Daoy (cell line): ENCODE measurements around the gene FAM118B. TPM values are rescaled to one million over a fixed set of nuclear protein-coding genes. Genes with fewer than 3 reads are reported as not detected.

Experiments
- DNase-seq: peaks from one replicate; pipeline ENCODE4 v3.0.0-alpha.2; 2015; ENCODE audit warnings: low read depth
- total RNA-seq: library from RNA; depleted of rRNA; stranded (reverse); fragments of >200 nt; shearing (Covaris generic); gene quantifications from 2 replicates; pipeline ENCODE4 v1.2.3, GENCODE V29; 2014; rRNA removed

Gene FAM118B
- total RNA-seq, result 29.4 and 31.6 TPM in 2 replicates

DNA sequence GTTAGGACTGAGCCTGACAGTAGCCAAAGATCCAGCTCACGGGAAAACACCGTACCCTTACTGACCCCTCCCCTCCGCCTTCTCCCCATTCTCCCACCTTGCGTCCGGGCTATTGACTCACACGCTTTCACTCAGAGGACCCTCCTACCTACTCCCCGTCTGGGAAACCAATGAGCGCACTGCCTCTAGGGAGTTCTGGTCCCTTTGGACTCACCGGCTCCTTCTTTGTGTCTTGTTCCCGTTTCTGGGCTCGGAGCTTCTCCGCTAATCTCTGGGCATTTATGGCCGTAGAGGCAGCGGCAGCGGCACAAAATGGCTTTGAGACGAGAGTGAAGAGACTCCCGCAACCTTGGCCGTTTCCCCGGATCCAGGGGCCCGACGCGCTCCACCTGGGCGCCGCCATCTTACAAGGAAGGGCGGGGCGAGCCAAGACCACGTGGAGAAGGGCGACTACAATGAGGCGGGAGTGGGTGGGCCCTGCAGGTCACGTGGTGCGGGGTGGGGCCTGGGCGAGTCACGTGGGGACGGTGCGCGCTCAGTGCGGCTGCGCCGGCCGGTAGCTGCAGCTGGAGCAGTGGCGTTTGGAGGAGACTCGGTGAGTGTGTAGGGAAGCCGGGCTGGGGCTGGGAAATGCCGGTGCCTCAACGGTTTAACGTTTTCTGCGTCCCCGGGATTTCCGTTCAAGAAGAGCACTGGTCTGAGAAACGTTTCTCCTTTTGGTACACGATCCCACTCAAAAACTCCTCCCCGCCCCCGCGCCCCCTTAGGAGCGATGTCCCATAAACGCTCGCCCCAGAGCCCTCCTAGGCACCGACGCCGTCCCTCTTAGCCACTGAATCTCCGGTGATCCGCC lies at the start of gene FAM118B, which contains the start of gene RPUSD4:
FAM118B (plus strand) TSS at position 547 of the 853 bp plus-strand sequence. CDS start 23,220 bp downstream, outside the sequence.
RPUSD4 (minus strand) TSS at position 415 of the 853 bp plus-strand sequence; CDS start at position 403, 12 bp downstream.
- DNase-seq, result peak; percentile 99

DNA sequence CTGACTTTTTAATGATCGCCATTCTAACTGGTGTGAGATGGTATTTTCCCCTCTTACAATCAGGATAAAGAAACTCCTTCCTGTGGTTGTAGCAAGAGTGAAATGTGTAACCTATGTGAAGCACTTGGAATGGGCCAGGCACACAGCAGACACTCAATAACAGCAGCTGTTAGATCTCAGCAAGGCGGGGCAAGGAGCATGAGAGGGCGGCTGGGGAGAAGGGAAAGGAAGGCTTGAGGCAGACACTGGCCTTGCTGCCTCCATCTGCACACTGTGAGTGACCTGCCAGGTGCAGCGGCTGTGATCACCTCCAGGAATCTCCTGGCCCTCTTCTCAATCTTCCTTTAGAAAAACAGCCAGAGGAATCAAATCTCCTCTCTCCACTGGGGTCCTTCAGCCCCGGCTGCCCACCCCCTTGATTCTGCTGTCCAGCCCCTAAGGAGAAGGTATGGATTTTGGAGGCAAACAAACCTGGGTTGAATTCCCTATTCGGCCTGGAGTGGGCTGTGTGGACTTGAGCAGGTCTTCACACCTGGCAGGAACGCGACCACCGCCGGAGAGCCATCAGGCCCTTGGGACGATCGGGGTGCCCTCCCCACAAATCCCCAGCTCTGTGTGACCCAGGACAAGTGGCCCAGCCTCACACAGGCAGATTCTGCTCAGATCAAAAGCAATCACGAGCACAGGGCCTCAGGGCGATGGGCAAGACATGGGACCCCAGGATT lies 49.1 kb upstream of the FAM118B start:
- DNase-seq, result no peak

DNA sequence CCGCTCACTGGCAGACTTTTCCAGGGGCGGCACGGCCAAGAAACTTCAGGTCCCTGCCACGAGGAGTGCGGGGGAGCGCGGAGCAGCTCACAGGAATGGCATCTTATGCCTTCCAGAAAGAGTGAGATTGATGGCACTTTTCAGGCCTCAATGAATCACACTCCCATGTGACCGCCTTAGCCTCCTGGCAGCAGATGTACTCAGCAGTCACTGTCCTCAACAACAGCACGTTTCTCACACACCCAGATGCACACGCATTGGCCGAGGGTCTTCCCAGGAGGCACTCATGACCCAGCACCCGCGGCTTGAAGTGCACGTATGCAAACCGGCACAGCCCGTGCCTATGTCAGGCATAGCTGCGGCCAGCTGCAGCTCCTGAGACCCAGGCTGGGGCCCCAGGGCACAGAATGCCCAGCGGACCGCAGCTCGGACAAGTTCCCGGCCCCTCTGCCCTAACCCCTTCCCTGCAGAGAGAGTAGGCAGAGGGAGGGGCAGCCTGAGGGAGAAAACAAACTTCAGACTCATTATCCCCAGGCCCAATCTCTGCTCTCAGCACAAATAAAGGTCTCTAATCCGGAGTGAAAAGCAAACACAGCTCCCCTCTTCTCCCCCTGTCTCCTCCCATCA lies 48.4 kb upstream of the FAM118B start:
- peak; percentile 93 for DNase-seq

DNA sequence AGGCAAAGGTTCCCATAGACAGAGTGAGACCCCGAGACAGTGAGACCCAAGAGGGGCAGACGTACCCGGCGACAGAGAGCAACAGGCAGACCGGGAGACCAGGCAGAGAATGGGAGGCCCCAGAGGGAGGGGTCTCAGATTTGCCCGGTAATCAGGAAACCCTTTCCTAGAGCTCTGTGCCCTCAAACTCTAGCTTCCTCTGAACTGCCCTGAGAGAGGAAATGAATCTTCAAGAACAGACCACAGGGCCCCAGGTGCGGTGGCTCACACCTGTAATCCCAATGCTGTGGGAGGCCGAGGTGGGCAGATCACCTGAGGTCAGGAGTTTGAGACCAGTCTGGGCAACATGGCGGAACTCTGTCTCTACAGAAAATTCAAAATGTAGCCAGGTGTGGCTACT lies 47.8 kb upstream of the FAM118B start:
- DNase-seq, result no peak

DNA sequence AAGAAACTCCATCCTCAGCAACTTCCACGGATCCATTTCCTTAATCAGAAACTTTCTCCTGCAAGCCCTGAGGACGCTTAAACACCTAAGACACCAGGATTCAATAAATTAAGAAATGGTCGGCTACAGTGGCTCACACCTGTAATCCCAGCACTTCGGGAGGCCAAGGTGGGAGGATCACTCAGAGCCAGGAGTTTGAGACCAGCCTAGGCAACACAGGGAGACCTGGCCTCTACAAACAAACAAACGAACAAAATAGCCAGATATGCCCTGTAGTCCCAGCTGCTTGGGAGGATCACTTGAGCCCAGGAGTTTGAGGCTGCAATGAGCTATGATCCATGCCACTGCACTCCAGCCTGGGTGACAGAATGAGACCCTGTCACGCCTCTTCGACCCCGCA lies 46.8 kb upstream of the FAM118B start:
- no peak for DNase-seq

DNA sequence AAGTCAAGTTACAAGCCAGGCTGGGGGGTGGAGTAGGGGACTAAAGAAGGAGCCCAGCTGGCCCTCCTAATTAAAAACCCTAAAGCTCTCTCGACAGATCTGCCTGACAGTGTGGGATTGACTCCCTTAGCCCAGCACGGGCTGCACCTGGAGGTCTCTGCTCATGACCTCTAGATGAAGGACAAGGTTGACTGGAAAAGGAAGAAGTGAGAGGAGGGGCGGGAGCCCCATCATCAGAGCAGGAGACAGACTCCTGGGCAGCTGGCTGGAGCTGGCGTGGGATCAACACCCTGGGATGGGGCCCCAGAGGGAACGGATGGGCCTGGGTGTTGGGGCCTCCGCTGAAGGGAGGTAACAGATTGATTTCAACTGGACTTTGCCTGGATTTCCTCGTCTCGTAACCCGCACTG lies 46.3 kb upstream of the FAM118B start:
- no peak for DNase-seq

DNA sequence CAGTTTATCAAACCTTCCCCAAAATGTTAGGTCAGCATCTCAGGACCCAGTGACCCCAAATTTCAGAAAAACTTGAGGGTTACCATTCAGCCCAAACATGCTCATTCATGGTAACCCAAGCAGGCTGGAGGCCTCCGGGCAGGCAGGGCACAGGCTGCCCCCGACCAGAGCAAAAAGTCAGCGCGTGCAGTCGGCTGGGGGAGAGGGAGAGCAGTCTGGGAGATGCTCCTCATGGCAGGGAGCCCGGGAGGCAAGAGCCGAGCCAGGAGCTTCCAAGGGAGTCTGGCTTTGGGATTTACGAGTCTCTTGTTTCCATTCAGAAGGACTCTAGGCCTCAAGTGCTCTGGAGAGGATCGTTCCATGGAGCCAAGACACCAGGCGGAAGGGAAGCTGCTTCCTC lies 45.8 kb upstream of the FAM118B start:
- DNase-seq, result no peak

DNA sequence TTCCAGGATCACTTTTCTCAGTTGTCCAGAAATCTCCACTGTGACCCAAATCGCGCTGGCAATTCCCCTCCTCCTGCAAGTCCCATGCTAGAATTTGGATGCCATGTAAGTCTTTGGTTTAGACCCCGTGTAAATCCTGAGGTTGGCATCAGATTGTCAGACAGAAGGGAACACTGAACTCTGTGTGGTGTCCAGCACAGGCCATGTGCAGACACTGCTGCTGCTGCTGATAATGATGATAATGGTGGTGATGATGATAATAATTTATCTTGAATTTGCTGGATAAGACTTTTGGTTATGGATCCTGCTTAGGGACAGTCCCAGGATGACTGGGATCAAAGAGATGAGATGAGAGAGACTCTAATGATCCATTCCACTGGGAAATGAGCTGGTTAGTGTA lies 45.2 kb upstream of the FAM118B start:
- no peak for DNase-seq

DNA sequence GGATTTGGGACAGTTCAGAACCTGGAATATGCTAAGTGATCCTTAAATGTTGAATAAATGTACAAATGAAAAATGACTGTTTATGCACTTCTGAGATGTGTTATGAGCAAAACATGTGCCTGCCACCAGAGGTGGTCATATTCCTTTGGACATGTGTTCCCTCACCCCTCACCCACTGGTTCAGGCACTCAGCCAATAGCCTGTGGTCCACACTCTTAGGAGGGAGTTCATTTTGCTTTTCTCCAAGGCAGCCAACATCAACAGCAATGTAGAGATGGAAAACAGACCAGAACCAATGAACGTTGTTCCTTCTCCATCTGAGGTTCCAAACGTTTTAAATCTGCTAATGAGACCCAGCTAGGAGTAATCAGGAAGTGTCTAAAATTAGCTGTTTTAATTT lies 44.1 kb upstream of the FAM118B start:
- DNase-seq, result peak; percentile 26

DNA sequence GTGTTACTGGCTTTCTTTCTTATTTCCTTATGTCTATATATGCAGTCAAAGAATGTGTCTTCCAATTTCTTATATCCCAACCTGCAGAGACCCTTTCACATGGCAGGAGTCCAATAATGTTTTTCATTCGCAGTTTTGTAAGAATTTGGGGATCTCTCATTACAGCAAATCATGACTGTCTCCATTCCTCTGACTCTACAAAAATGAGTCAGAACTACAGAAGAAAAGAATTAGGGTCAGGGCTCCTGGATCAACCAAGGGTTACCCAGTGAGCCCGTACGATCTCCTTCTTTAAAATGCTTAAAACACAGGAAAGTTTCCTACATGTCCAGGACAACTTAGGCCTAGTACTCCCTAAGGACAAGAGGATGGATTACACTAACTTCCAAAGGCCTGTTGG lies 42.3 kb upstream of the FAM118B start:
- no peak for DNase-seq

DNA sequence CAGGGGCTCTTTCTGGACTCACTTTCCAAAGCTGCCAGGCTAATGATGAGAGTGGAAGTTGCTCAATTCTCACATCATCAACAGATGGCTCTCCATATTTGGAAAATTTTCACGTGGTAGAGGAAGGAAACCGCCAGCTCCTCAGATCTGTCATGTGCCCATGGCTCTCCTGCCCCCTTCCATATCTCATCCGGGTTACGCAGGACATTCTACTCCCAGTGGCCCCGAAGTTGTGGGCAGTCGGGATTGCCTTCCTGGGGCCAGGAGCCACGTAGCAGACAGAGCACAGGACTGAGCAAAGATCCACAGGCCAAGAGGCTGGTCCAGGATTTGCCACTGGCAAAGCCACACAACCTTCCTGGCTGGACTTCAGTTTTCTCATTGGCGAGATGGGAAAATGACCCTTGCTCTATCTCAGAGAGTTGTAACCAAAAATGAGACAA lies 39.0 kb upstream of the FAM118B start:
- no peak for DNase-seq

DNA sequence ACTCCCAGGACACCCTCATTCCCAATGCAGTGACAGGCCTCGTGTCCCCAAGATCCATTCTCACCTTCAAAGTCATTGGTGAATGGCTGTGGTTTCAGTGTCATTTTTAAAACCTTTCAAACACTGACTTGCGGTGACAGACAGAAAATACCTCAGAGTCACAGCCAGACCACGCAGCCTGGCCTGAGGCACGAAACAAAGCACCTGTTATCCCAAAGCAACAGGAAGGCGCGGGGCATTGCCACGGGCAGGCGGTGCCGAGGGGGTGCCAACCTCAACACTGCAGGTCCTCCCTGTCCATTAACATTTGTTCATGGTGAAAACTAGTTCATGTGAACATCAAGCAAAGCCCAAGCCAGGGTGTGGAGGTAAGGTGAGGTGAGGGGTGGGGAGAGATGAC lies 38.3 kb upstream of the FAM118B start:
- no peak for DNase-seq

DNA sequence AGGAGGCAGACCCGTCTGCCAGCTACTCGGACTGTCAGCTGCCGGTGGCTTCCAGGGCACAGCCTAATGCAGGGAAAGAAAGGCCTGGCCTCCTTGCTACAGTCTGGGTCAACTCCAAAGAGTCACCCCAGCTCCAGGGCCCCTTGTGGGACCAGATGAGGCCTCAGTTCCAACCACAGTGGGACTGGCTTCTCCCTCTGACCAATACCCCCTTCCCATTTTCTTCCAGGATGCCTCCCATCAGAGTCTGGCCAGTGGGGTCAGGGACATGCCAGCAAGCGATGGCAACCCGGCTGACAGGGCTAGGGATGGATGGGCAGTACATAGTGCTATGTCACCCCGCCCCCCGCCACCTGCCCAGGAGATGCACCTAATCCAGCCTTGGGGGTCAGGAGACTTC lies 36.8 kb upstream of the FAM118B start:
- DNase-seq, result no peak

DNA sequence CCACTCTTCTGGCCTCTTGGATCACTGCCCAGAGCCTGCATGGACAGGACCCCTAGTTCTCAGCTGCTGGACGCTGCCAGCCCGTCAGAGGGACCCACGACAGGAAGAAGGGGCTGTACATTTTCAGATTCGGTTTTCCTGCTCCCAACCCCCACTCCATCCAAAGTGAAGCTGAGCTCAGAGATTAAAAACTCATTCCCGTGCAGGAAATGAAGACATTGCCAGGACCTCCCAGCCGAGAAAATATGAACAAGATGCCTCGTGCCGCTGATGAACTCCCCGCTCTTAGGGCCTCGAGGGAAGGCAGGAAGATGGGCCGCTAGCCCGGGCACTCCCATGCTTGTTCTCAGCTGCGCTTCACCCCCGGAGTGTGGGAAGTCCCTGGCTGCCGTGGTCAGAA lies 36.2 kb upstream of the FAM118B start:
- no peak for DNase-seq

DNA sequence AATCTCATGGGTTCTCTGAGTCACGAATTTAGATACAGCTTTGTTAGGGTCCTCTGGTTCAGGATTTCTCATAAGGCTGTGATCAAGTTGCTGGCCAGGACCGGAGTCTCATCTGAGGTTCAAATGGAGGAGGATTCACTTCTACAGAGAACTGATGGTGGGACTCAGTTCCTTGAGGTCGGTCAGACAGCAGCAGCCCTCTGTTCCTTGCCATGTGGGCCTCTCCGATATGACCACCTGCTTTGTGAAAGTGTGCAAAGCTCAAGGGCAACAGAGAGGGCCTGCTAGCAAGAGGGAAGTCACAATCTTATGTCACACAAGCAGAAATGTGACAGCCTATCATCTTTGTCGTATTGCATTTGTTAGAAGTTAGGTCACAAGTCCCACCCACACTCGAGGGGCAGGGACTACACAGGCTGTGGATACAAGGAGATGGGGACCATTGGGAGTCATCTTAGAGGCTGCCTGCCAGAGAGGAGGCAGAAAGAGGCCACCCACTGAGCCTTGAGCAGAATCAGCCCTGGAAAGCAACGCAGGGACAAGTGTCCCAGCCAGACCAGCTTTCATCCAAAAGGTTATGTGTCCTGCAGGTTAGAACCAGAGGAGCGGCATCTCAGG lies 34.6 kb upstream of the FAM118B start:
- DNase-seq, result no peak

DNA sequence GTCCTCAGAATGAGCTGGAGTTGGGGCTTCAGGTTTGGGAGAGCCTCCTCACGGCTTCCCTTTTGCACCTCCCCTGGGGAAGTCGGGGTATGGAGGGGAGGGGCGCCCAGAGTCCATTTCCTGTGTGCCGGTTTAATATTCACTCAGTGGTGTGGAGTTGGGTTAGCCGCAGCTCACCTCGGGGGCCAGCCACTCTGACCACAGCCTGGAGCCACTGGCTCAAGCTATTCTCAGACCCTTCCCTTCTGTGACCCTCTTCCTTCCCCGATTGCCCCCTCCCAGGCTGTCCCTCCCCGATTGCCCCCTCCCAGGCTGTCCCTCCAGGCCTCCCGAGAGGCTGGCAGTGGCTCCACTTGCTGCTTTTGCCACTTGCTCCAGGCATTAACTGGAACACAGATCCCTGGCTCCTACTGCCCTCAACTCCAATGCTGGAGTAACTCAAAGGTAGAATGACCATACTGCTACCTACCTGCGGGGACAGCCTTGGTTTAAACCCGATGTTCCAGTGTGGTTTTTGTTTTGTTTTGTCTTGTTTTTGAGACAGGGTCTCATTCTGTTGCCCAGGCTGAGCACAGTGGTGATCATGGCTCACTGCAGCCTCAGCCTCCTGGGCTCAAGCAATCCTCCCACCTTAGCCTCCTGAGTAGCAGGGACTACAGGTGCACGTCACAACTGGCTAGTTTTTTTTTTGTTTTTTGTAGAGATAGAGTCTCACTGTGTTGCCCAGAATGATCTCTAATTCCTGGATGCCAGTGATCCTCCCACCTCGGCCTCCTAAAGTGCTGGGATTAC lies 29.4 kb upstream of the FAM118B start:
- no peak for DNase-seq

DNA sequence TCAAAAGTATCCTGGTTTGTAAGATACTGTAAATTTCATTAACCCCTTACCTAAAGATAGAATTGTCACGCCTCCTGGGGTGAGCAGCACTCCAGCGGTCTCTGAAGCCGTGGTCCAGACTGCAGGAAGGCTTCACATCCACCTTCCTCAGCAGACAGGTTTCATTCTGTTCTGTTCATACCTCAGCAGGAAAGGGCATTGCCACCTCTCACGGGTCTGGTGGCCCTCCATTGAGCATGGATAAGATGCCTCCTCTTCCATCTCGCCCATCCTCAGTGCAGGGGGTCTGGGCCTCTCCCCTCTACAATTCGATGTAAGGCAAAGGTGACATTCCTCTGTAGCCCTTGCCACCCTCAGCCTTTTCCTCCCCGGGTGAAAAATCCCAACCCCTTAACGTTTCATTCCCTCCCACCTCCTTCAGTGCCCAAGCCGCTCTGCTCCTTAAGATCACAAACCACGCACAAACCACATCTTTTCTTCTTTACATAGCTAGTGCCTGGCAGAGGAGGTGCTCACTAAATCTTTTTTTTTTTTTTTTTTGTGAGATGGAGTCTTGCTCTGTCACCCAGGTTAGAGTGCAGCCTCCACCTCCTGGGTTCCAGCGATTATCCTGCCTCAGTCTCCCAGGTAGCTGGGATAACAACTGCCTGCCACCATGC lies 28.7 kb upstream of the FAM118B start:
- DNase-seq, result no peak

DNA sequence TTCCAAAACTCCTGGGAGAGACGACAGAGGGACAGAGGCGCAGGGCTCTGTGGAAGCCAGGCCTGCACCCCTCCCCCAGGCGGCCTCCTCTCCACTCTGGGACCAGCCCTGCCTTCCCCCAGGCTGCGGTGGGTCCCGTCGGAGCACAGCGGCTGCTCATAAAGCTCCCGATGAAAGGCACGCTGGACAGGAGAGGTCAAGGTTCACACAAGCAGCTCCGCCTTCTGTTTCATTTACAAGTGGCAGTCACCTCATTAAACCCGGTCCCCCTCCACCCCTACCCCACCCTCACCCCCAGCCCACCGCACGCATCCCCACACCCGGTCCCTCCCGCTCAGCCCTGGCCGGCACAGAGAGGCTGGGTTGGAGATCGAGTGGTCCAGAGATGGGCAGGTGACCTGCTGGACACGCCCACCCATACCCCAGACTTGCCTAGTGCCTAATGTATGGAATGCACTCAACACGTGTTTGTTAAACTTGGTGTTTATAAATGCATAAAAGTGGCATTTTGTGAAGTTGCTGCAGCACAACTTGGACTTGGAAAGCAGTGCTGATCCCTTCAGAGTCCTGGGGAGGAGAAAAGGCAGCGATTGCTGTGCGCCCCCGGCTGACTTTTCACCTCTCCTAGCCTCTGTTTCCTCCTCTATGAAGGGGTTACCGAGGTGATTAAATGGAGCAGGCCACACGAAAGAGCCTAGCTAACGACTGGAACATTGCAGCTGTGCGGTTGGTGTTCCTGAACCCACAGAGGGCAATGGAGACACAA lies 26.1 kb upstream of the FAM118B start:
- DNase-seq, result no peak

DNA sequence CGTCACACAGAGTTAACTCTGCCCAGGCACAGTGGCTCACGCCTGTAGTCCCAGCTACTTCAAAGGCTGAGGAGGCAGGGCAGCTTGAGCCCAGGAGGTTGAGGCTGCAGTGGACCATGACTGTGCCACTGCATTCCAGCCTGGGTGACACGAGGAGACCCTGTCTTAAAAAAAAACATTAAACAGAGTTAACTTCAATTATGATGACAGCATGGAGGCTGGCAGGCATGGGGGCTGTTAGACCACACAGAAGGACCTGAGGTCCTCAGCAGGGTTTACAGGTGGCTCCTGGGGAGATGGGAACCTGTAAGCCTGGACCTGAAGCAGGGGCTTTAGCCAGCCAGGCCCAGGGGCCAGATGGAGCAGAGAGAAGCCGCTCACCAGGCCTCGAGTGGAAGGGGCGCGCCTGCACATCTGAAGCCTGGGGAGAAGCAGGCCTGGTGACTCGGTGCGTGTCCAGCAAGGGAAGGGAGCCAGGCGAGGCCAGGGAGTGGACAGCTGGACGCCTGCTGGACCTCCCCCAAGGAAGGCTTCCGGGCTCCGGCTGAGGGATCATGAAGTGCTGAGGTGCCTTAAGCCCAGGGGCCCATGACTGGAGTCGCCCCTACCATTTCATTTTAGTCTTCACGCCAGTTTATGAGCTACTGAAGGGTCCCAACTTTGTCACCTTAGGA lies 25.4 kb upstream of the FAM118B start:
- DNase-seq, result no peak
